Body of pancreas (tissue), 4 donors: ENCODE data around the gene GSE1.

ENCODE experiments used
- CTCF ChIP-seq, 7 experiments: fragments of 450-650 bp in 4 of 7; fragments of 200-600 bp in 3 of 7; sonication (generic) in 3 of 7; IDR thresholded peaks; one replicate each; pipeline ENCODE4 v1.5.1; 2016 to 2019; ENCODE audit warnings: antibody characterized with exemption in 7 of 7
- POLR2A ChIP-seq, 3 donors: fragments of 450-650 bp; IDR thresholded peaks; one replicate each; pipeline ENCODE4 v1.6.1; 2016; ENCODE audit warnings: antibody characterized with exemption in 3 of 3, mild to moderate bottlenecking in 2 of 3

- no peak for TF ChIP-seq CTCF (IDR thresholded peaks at IDR 0.05)
- TF ChIP-seq POLR2A (IDR thresholded peaks at IDR 0.05), result no peak
Measured at GRCh38 chr16:85591381-85591780, 21.7 kb upstream of the GSE1 start.
